ENCODE results near the gene TRPV5.
"Not testable (repeated sequence)": the region's sequence is repeated elsewhere in the genome, so short reads cannot be mapped to it uniquely, and the experiment has no call there.

TRPV5 gene

DNA sequence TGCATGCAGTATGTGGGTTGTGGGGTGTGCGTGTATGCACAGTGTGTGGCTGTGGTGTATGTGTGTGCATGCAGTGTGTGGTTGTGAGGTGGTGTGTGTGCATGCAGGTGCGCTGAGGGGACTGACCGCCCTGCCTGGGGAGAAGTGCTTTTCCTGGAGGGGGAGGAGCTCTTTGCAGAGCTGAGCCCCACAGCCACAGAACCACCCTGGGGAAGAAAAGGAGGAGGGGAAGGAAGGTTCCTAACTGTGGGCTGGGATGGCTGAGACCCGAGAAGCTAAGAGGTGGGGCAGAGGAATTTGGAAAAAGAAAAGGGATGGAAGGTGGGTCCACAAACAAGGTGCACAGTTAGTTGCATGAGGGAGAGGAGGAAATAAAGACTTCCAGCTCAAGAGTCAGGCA is at the start of gene TRPV5:
Gene TRPV5, minus strand, starts transcription at position 123 of the 400 bp plus-strand sequence. CDS start 287 bp downstream, outside the sequence.
- TF ChIP-seq ZNF274 (IDR thresholded peaks at IDR 0.05; ENCODE audit: low read depth, low read length) = no peak
- H3K4me3 ChIP-seq (ENCODE audit: low read length) = no peak within 1 kb of the TSS

DNA sequence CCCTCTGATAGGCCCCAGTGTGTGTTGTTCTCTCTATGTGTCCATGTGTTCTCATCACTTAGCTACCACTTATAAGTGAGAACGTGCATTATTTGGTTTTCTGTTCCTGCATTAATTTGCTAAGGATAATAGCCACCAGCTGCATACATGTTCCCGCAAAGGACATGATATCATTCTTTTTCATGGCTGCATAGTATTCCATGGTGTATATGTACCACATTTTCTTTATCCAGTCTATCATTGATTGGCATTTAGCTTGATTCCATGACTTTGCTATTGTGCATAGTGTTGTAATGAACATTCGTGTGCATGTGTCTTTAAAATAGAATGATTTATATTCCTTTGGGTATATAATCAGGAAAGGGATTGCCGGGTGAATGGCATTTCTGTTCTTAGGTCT is 44.9 kb upstream of the TRPV5 start:
- not testable (repeated sequence) for H3K4me3 ChIP-seq (ENCODE audit: low read length)

DNA sequence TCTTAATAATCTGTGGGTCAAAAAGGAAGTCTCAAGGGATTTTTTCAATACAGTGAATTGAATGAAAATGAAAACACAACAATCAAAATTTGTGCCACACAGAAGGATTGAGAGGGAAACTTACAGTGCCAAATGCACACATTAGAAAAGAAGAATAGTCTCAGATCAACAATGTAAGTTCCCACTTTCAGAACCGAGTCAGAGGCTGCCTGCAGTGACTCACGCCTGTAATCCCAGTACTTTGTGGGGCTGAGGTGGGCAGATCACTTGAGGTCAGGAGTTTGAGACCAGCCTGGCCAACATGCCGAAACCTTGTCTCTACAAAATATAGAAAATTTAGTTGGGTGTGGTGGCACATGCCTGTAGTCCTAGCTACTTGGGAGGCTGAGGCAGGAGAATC is 41.1 kb upstream of the TRPV5 start:
- TF ChIP-seq ZNF274 (IDR thresholded peaks at IDR 0.05; ENCODE audit: low read depth, low read length) = no peak
- H3K4me3 ChIP-seq (ENCODE audit: low read length) = no peak overlapping the region

DNA sequence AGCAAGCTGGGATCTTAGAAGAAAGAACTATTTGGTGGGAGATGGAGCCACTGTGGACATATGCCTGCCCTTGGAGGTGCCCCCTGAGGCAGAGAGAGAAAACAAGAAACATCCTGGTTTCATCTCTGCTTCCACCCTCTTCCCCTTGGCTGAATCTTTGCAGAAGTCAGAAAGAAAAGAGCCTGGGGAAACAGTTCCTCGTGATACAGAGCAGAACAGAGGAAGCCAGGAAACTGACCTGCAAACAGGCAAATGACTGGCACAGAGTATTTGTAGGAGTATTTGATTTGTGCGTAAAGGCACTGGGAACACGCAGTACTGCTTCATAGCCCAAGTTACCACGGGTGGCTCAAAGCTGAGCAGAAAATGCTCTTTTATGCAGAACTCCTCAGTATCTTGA is 35.6 kb upstream of the TRPV5 start:
- TF ChIP-seq ZNF274 (IDR thresholded peaks at IDR 0.05; ENCODE audit: low read depth, low read length) = no peak

DNA sequence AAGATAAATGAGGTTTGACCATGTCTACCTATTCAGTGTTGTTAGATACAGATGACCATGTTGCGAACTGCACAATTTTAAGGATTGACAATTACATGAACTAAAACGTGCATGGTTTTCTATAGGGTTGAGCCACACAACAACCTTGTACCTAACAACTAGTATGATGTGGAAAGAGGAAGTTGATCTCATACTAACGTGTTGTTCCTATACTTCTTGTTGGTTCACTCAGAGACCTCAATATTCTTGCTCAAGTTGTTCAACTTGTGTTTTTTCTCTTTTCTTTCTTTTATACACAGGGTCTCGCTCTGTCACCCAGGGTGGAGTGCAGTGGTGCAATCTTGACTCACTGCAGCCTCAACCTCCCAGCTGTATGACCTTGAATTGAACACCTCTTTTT is 34.7 kb upstream of the TRPV5 start:
- TF ChIP-seq ZNF274 (IDR thresholded peaks at IDR 0.05; ENCODE audit: low read depth, low read length) = no peak
- no peak overlapping the region for H3K4me3 ChIP-seq (ENCODE audit: low read length)

More for the DNA sequence above, 35.6 kb upstream of the TRPV5 start:
- no peak overlapping the region for H3K4me3 ChIP-seq (ENCODE audit: low read length)

DNA sequence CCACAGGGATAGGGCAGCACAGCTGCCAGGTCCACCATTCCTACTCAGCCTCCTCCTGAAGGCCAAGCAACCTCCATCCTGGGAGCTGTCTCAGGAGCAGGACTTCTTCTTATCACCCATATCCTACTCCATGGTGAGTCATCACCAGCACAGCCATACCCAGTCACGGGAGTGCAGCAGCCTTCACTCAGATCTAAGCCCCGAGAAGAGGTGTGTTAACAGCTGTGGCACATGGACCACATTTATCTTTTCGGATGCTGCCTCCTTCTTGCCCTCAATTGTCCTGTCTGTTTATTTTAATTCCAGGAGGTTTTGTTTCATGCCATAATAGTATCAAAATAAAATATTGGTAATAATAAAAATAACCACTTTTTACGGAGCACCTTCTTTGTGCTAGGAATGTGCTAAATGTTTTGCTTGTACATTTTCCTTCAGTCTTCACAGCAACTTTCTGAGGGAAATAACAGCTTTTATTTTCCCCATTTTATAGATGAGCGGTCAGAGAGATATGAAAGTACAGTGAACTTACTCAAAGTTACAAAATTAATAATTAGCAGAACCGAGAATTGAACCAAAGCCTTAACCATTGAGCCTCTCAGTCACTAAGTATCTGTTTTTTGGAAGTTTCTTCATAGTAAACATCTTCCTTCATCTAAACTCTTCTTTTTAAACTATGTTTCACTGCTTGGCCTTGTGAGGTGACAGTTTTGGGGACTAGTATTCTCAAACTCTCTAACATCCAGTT is 31.1 kb upstream of the TRPV5 start:
- TF ChIP-seq ZNF274 (IDR thresholded peaks at IDR 0.05; ENCODE audit: low read depth, low read length) = no peak
- no peak overlapping the region for H3K4me3 ChIP-seq (ENCODE audit: low read length)

DNA sequence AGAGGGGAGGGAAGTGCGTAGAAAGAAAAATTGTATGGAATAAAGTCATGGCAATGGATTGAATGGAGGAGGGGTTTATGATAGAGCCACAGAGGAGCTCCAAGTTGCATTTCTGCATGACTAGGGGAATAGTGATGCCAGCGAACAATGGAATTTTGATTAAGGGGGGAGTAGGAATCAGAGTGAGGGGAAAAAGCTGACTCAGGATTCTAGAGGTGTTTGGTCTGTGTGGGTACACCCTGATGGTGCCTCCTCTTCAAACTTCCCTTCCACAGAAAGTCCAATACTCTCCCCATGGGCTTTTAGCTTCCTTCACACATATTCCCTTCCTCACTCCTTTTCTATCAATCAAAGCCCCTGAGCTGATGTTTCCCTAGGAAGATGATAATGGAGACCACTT is 30.4 kb upstream of the TRPV5 start:
- no peak overlapping the region for H3K4me3 ChIP-seq (ENCODE audit: low read length)

DNA sequence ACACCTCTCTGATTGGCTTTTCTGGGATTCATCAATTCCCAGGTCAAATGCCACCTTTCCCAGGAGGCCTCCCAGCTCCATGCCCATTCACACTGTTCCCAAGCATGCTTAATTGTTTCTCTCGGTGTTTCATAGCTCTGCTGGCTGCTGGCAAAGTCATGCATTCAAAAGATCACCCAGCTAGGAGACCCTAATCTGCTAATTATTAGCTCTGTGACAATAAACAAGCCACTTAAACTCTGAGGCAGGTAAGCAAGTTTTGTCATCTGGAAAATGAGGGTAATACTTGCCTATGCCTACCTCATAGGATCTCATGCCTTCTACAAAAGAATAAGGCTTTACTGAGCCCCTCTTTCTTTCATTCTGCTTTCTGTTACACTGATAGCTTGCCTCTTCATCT is 29.4 kb upstream of the TRPV5 start:
- no peak for TF ChIP-seq ZNF274 (IDR thresholded peaks at IDR 0.05; ENCODE audit: low read depth, low read length)
- no peak overlapping the region for H3K4me3 ChIP-seq (ENCODE audit: low read length)

More for the DNA sequence above, 30.4 kb upstream of the TRPV5 start:
- no peak for TF ChIP-seq ZNF274 (IDR thresholded peaks at IDR 0.05; ENCODE audit: low read depth, low read length)

DNA sequence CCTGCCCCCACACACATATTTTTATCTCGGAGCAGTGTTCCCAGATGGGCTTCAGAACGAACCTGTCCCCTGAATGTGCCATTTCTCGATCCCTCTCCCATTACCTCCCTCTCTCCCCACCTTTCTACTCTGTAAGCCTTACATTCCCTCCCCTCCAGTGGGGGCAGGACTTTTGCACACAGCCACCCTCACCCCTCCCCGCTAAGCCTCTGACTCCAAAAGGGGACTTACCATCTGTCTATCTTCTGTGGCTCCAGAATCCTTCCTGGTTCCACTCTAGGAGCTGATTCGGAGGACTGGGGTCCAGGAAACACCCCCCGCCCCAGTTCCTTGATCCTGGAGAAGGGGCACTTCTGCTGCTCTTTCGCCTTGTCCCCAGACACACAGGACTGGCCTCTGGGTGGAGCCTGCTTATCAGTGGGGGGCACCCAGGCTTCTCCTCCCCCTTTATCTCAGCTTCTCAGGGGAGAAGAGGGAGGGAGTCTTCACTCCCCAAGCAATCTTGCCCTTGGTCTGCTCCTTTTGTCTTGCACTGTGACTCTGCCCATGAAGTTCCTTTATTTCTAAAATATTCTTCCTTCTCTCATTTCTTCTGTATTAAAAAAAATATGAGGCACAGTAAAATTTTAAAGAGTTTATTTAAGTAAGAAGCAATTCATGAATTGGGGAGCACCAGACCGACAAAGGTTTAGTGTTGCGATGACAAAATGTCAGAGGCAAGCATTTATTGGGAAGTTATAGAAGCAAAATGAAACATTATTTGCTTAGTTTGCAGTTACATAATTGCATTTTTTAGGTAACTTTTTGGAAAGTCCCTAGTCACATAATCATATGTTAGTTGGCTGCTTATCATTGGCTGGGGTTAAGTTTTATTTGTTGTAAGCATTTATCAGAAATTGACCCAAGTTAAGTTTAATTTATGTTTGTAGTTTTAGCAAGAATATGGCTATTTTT is 28.7 kb upstream of the TRPV5 start, which contains the start of gene KEL:
Gene KEL, minus strand, starts transcription at position 391 of the 954 bp plus-strand sequence. Its CDS starts 157 bp downstream, at position 234.
- no peak within 1 kb of the TSS for H3K4me3 ChIP-seq (ENCODE audit: low read length)
- TF ChIP-seq ZNF274 (IDR thresholded peaks at IDR 0.05; ENCODE audit: low read depth, low read length) = no peak

DNA sequence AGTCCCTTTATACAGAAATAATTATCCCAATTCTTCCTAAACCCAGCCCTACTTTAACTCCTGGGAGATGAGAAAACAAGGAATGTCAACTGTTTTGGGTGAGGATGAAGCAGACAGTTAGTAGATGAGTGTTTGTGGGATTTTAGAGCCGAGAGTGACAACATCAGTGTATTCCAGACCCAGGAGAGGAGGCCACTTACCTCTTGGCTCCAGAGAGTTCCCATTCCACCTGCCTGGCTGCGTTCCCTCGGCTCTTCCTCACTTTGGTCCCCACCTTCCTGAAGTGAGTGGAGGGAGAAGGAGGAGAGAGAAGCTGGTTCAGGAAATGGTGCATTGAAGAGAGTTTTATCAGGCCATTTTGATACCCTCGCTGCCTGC is 28.0 kb upstream of the TRPV5 start:
- no peak overlapping the region for H3K4me3 ChIP-seq (ENCODE audit: low read length)
- TF ChIP-seq ZNF274 (IDR thresholded peaks at IDR 0.05; ENCODE audit: low read depth, low read length) = no peak

DNA sequence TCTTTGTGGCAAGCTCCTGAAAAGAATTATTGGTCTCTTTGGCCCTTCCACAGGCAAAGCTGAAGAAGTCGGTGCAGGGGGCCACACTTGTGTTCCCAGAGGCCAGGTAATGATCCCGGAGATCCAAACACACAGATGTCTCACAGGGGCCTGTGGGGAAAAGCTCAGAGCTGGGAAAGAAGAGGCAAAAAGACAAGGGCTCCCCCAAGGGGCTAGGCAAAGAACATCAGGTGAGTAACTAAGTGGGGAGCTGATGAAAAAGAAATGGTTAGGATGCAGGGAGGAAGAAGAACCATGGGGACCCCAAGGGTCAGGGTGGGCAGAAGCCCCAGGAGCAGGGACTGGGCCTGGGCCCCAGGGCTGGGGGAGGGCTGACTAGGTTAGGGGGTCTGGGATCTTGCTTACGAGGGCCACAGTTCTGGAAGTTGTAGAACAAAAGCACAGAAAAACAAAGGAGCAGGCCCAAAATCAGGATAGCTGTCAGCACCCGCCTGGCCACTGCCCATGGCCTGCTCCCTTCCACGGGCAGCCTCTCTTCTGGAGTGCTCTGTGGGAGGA is 27.5 kb upstream of the TRPV5 start:
- TF ChIP-seq ZNF274 (IDR thresholded peaks at IDR 0.05; ENCODE audit: low read depth, low read length) = no peak
- H3K4me3 ChIP-seq (ENCODE audit: low read length) = no peak overlapping the region

DNA sequence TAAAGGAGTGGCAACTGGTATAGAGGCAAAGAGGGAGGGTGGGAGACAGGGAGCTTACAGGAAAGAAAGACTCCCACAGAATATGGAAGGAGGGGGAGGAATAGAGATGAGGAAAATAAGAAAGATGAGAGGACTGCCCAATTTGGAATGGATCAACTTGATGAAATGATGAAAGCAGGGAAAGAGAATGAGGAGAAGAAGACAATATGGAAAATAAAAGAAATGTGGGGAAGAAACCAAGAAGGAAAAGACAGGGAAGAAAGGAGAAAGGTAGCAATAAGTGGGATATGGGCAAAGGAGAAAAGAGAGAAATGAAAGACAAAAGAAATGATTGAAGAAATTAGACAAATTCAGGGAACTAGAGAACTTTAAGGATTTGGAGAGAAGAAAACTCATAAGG is 25.7 kb upstream of the TRPV5 start:
- TF ChIP-seq ZNF274 (IDR thresholded peaks at IDR 0.05; ENCODE audit: low read depth, low read length) = no peak
- no peak overlapping the region for H3K4me3 ChIP-seq (ENCODE audit: low read length)

DNA sequence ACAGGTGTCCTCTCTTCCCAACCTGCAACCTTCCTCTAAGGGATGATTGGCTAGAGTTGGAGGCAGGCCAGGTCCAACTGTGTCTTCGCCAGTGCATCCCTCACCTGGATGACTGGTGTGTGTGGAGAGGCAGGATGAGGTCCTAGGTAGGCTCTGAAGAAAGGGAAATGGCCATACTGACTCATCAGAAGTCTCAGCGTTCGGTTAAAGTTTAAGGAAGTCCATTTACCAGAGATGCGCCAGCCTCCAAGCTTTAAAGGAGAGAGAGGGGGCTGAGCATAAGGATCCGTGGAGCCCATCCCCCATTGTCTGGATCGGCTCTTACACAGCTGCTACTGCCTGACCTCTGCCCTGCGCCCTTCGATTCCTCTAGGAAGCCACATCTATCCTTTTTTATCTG is 24.2 kb upstream of the TRPV5 start:
- H3K4me3 ChIP-seq (ENCODE audit: low read length) = no peak overlapping the region
- no peak for TF ChIP-seq ZNF274 (IDR thresholded peaks at IDR 0.05; ENCODE audit: low read depth, low read length)

DNA sequence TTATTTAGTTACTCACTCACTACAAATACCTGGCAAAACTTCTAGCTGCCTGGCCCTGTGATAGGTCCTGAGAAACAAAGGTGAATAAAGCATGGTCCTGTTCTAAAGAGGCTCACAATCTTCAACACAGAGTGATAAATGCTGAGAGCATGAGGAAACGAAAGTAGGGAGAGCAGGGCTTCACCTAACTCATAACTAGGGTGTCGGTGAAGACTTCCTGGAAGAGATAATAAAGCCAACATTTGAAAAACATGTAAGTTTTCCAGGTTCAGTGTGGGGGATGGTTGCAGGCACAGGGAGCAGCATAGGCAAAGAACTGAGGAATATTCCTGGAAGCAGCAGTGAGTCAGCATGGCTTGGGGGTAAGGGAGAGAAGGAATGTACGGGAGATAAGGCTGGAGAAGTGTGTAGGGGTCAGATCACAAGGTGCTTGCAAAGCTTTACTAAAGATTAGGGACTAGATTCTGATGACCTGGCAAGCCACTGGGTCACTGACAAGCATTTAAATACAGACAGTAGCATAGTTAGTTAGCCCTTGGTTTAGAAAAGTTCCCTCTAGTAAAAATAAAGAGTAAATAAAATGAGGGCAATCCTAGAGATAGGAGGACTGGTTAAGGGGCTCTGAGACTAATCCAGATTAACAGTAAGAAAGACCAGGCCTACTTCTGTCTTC is 23.5 kb upstream of the TRPV5 start:
- TF ChIP-seq ZNF274 (IDR thresholded peaks at IDR 0.05; ENCODE audit: low read depth, low read length) = no peak
- no peak overlapping the region for H3K4me3 ChIP-seq (ENCODE audit: low read length)
